ENCODE data around the gene BTN2A1. TPM values are rescaled to one million over a fixed set of nuclear protein-coding genes. Genes with fewer than 3 reads are reported as not detected.

The BTN2A1 gene
- total and polyA plus RNA-seq, 2 donors from 2014 or later, result 15.6 to 19.1 TPM

DNA sequence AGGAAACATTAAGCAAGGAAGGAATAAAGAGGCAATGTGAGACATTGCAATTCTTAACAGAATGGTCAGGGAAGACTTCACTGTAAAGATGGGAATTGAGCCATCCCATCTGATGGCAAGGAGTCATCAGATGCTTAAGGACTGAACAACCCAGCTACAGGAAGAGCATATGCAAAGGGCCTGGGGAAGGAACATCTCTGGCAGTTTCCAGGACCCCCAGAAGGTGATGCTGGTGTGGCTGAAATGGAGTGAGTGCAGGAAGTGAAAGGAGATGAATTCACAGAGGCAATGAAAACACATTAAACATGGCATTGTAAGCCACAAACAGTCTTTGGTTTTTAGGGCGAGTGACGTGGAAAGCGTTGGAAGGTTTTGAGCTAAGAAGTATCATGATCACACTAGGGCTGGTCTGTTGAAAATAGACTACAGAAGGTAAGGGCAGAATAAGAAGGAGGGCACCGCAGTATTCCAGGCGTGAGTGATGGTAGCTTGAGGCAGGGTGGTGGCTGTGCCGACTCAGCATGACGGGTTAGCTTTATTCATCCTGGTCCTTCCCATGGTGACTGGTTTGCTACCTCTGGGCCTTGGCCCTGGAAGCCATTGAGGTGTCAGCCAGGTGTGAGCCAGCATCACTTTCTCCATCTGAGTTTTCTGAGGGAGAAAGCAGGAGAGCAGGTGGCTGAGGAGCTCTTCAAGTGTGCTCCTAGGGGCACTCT lies 6.8 kb downstream of the BTN2A1 start:
- H3K9ac ChIP-seq (ENCODE audit: low read length in 3 of 3), result no peak overlapping the region
- intact Hi-C loops (cut with DNase I), result no loop called here

GRCh38 chr6:26465776-26466175 lies 8.0 kb downstream of the BTN2A1 start:
- no peaks in the 10 kb centered on the region for H3K27me3 ChIP-seq (ENCODE audit: control insufficient read depth, insufficient read depth, low read length)
- H3K4me1 ChIP-seq (ENCODE audit: control insufficient read depth in 2 of 3, insufficient read depth in 2 of 3, low read depth in 1 of 3, low read length in 3 of 3), result peaks cover 0 to 3% (median 0%) of the 10 kb centered on the region in 3 donors
- FAIRE-seq (no peak), DNase-seq (no peak)
- H3K9ac ChIP-seq (ENCODE audit: low read length in 3 of 3), result no peak overlapping the region
- no peak overlapping the region for H3K27ac ChIP-seq (ENCODE audit: low read depth in 2 of 2, low read length in 2 of 2)
- H3K9me3 ChIP-seq (ENCODE audit: control insufficient read depth in 2 of 3, insufficient read depth in 1 of 3, low read length in 3 of 3), result no peaks in the 10 kb centered on the region
- intact Hi-C loops (cut with DNase I), result no loop called here
- TF ChIP-seq CTCF (IDR thresholded peaks at IDR 0.05; ENCODE audit: borderline replicate concordance, extremely low read depth, insufficient read depth), result no peak
- H3K36me3 ChIP-seq (ENCODE audit: control insufficient read depth in 2 of 3, insufficient read depth in 3 of 3, low read length in 3 of 3), result peaks cover 10 to 62% (median 44%) of the 10 kb centered on the region in 3 donors
- no peak overlapping the region for H3K4me3 ChIP-seq (ENCODE audit: low read length in 3 of 3)

More for the DNA sequence above, 6.8 kb downstream of the BTN2A1 start:
- no peak for TF ChIP-seq CTCF (IDR thresholded peaks at IDR 0.05; ENCODE audit: borderline replicate concordance, extremely low read depth, insufficient read depth)
- DNase-seq, result no peak
- H3K4me3 ChIP-seq (ENCODE audit: low read length in 3 of 3), result no peak overlapping the region
- no peak for FAIRE-seq
- no peak overlapping the region for H3K27ac ChIP-seq (ENCODE audit: low read depth in 2 of 2, low read length in 2 of 2)
- H3K27me3 ChIP-seq (ENCODE audit: control insufficient read depth, insufficient read depth, low read length), result no peaks in the 10 kb centered on the region
- no peaks in the 10 kb centered on the region for H3K9me3 ChIP-seq (ENCODE audit: control insufficient read depth in 2 of 3, insufficient read depth in 1 of 3, low read length in 3 of 3)
- peaks cover 12 to 67% (median 45%) of the 10 kb centered on the region in 3 donors for H3K36me3 ChIP-seq (ENCODE audit: control insufficient read depth in 2 of 3, insufficient read depth in 3 of 3, low read length in 3 of 3)
- peaks cover 0 to 7% (median 4%) of the 10 kb centered on the region in 3 donors for H3K4me1 ChIP-seq (ENCODE audit: control insufficient read depth in 2 of 3, insufficient read depth in 2 of 3, low read depth in 1 of 3, low read length in 3 of 3)

DNA sequence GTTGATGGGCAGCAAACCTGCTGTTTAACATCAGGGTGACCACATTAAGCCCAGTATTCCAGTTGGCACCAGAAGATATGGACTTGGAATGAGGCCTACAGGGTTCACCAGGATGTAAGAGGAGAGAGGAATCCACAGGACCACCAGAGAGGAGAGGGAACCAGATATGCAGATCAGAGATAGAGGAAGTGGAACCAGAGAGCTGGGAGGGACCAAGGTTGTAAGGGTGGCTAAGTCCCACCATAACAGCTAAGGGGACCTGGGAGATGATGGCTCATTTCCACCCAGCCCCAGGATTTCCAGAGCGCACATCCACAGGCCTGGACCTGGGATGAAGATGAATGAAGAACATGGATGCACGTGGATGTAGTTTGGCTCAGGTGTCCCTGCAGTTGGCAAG lies 11.1 kb downstream of the BTN2A1 start:
- Histone ChIP-seq H3K9ac (ENCODE audit: low read length in 3 of 3) (no peak overlapping the region), H3K27me3 (ENCODE audit: control insufficient read depth, insufficient read depth, low read length) (no peaks in the 10 kb centered on the region), H3K4me3 (ENCODE audit: low read length in 3 of 3) (no peak overlapping the region), H3K9me3 (ENCODE audit: control insufficient read depth in 2 of 3, insufficient read depth in 1 of 3, low read length in 3 of 3) (no peaks in the 10 kb centered on the region), H3K4me1 (ENCODE audit: control insufficient read depth in 2 of 3, insufficient read depth in 2 of 3, low read depth in 1 of 3, low read length in 3 of 3) (no peaks in the 10 kb centered on the region), H3K27ac (ENCODE audit: low read depth in 2 of 2, low read length in 2 of 2) (no peak overlapping the region), H3K36me3 (ENCODE audit: control insufficient read depth in 2 of 3, insufficient read depth in 3 of 3, low read length in 3 of 3) (peaks cover 10 to 44% (median 35%) of the 10 kb centered on the region in 3 donors)
- DNase-seq (no peak), FAIRE-seq (no peak)
- intact Hi-C loops (cut with DNase I), result no loop called here
- no peak for TF ChIP-seq CTCF (IDR thresholded peaks at IDR 0.05; ENCODE audit: borderline replicate concordance, extremely low read depth, insufficient read depth)
